ENCODE data around the gene CEP135. TPM values are rescaled to one million over a fixed set of nuclear protein-coding genes. Genes with fewer than 3 reads are reported as not detected.

The CEP135 gene
- polyA plus RNA-seq, 1 of the 3 experiments (the other 2 are of a cell fraction): 1.6 TPM

DNA sequence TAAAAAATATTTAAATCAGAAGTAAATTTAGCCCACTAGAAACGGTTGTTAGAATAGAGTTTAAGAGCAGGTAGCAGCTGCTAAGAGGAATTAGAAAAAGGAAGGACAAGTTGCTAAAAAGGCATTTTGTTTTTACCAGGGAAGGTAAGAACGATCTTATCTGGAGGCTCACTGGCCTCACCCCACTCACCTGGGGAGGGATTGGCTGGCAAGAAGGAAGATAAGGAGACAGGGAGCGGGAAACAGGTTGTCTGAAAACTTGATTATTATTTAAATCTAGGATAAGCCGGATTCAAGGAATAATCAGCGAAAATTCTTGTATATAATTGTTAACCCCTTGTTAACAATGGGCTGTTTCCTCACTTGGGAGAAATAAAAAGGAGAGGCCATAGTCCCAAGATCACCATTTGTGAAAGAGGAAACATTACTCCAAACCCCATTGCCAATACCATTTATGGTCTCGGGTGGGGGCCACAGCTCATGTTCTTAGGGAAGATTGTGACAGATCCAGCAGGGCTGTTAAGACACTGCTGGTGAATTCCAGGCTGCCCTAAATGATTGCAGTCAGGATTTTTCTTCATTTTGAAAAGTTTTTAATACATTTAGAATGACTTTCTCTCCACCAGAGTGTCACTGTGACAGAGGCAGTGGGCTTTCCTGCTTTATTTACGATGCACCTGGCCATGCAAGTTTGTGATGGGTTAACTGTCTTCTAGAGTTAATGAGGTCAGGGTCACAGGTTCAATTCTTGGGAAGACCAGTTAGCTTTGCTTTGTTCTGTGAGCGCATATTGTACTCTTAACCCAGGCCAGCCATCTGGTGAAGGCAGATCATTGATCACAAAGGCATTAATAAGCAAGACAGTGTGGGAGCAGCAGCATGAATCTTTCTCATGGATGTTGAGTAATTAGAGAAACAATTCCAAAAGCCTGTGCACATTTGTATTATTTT is 106.6 kb downstream of the CEP135 start:
- ChIA-PET CTCF (interaction anchor here (1.6 kb wide), 1 partner anchor 107 kb away, joined by 8 read pairs; the partner anchor contains the start of gene CEP135), POLR2A (no interaction called here)
- whole genome bisulfite sequencing (ENCODE audit: low lambda C conversion rate): 88% methylated on average over 7 of the region's 8 CpGs
- DNase-seq: no peak
- Histone ChIP-seq H3K4me2 (no peak overlapping the region), H3K36me3 (replicated peaks in 1 of 2; ENCODE audit: control insufficient read depth in 1 of 2, insufficient read depth in 2 of 2, low read length in 1 of 2) (no peaks in the 10 kb centered on the region), H3K27me3 (ENCODE audit: insufficient read depth) (no peaks in the 10 kb centered on the region), H3K27ac (ENCODE audit: low read depth in 2 of 2, low read length in 1 of 2) (no peak overlapping the region), H4K20me1 (ENCODE audit: insufficient read depth) (no peaks in the 10 kb centered on the region), H3K4me1 (ENCODE audit: control insufficient read depth in 1 of 2, insufficient read depth in 2 of 2, low read depth in 1 of 2, low read length in 1 of 2) (peaks cover 0 to 20% of the 10 kb centered on the region in 2 experiments; a peak in 3 of 4 replicates), H3K9me3 (no peaks in the 10 kb centered on the region), H3K79me2 (ENCODE audit: insufficient read depth) (no peaks in the 10 kb centered on the region; the same call in 1 of the 2 replicates), H3K9ac (no peak overlapping the region), H2AFZ (ENCODE audit: low read depth) (no peak overlapping the region), H3F3A (replicated peaks; ENCODE audit: insufficient read depth) (no peaks in the 10 kb centered on the region), H3K4me3 (ENCODE audit: low read depth in 2 of 2, low read length in 1 of 2) (no peak overlapping the region), H3K9me2 (no peaks in the 10 kb centered on the region)
- no peak for TF ChIP-seq RCOR1 (IDR thresholded peaks at IDR 0.05; ENCODE audit: low read length)
- TF ChIP-seq RXRA (IDR thresholded peaks at IDR 0.05; ENCODE audit: borderline replicate concordance, low read depth): no peak
- TF ChIP-seq JUND (IDR thresholded peaks at IDR 0.05): no peak
- TF ChIP-seq FOXJ3 (CRISPR knock-in tag; IDR thresholded peaks at IDR 0.05): no peak
- TF ChIP-seq RFX5 (IDR thresholded peaks at IDR 0.05; ENCODE audit: low read length): no peak
- TF ChIP-seq TAF1 (IDR thresholded peaks at IDR 0.05; ENCODE audit: borderline replicate concordance, low read depth, low read length): no peak
- TF ChIP-seq MEF2A (IDR thresholded peaks at IDR 0.05; ENCODE audit: borderline replicate concordance, low read depth): no peak
- TF ChIP-seq FOXM1 (IDR thresholded peaks at IDR 0.05; ENCODE audit: low read depth): no peak
- TF ChIP-seq, protein P1, sequence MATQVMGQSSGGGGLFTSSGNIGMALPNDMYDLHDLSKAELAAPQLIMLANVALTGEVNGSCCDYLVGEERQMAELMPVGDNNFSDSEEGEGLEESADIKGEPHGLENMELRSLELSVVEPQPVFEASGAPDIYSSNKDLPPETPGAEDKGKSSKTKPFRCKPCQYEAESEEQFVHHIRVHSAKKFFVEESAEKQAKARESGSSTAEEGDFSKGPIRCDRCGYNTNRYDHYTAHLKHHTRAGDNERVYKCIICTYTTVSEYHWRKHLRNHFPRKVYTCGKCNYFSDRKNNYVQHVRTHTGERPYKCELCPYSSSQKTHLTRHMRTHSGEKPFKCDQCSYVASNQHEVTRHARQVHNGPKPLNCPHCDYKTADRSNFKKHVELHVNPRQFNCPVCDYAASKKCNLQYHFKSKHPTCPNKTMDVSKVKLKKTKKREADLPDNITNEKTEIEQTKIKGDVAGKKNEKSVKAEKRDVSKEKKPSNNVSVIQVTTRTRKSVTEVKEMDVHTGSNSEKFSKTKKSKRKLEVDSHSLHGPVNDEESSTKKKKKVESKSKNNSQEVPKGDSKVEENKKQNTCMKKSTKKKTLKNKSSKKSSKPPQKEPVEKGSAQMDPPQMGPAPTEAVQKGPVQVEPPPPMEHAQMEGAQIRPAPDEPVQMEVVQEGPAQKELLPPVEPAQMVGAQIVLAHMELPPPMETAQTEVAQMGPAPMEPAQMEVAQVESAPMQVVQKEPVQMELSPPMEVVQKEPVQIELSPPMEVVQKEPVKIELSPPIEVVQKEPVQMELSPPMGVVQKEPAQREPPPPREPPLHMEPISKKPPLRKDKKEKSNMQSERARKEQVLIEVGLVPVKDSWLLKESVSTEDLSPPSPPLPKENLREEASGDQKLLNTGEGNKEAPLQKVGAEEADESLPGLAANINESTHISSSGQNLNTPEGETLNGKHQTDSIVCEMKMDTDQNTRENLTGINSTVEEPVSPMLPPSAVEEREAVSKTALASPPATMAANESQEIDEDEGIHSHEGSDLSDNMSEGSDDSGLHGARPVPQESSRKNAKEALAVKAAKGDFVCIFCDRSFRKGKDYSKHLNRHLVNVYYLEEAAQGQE (IDR thresholded peaks at IDR 0.05; ENCODE audit: low read depth, low read length): no peak
- TF ChIP-seq TCF12 (IDR thresholded peaks at IDR 0.05): no peak
- no peak for TF ChIP-seq GATA2 (CRISPR knock-in tag; IDR thresholded peaks at IDR 0.05)
- TF ChIP-seq YY1 (IDR thresholded peaks at IDR 0.05; ENCODE audit: low read depth): no peak
- TF ChIP-seq, protein P2, sequence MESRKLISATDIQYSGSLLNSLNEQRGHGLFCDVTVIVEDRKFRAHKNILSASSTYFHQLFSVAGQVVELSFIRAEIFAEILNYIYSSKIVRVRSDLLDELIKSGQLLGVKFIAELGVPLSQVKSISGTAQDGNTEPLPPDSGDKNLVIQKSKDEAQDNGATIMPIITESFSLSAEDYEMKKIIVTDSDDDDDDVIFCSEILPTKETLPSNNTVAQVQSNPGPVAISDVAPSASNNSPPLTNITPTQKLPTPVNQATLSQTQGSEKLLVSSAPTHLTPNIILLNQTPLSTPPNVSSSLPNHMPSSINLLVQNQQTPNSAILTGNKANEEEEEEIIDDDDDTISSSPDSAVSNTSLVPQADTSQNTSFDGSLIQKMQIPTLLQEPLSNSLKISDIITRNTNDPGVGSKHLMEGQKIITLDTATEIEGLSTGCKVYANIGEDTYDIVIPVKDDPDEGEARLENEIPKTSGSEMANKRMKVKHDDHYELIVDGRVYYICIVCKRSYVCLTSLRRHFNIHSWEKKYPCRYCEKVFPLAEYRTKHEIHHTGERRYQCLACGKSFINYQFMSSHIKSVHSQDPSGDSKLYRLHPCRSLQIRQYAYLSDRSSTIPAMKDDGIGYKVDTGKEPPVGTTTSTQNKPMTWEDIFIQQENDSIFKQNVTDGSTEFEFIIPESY (IDR thresholded peaks at IDR 0.05; ENCODE audit: borderline replicate concordance, low read depth): no peak

Measured in SK-N-SH (cell line).